K562 (cell line): Measurements from ENCODE around the gene PNMT. TPM values are rescaled to one million over a fixed set of nuclear protein-coding genes. Genes with fewer than 3 reads are reported as not detected.
A peak's percentile ranks its signal among the peaks of the same experiment; 100 is the strongest.

Experiments used
- ARID1B ChIP-seq: fragments of 450-650 bp; IDR thresholded peaks from 2 replicates; pipeline ENCODE4 v1.6.1; 2016; ENCODE audit warnings: antibody characterized with exemption, mild to moderate bottlenecking, inconsistent platforms
- ATF7 ChIP-seq: fragments of 450-650 bp; IDR thresholded peaks from 2 replicates; pipeline ENCODE4 v1.7.1; 2014; ENCODE audit warnings: mild to moderate bottlenecking, moderate library complexity
- BHLHE40 ChIP-seq: IDR thresholded peaks from 2 replicates; pipeline ENCODE4 v1.6.1; 2011; ENCODE audit warnings: low read length, improper control_type of control experiment
- FOXJ3 ChIP-seq: sonication (generic); formaldehyde crosslinking; IDR thresholded peaks from 2 replicates; pipeline ENCODE4 v1.4.0; 2020; ENCODE audit warnings: mild to moderate bottlenecking, missing genetic modification reagents
- HCFC1 ChIP-seq: IDR thresholded peaks from 2 replicates; pipeline ENCODE4 v1.6.1; 2012; ENCODE audit warnings: low read depth, low read length, improper control_type of control experiment
- JUNB ChIP-seq: fragments of 450-650 bp; formaldehyde crosslinking; conservative IDR thresholded peaks from 2 replicates; pipeline ENCODE4 v1.4.0; 2020; ENCODE audit warnings: mild to moderate bottlenecking
- KDM4B ChIP-seq, 2 experiments: fragments of 450-650 bp in 1 of 2; sonication (generic) in 1 of 2; IDR thresholded peaks; 2 replicates each; pipeline ENCODE4 v1.6.1; 2016 to 2017; ENCODE audit warnings: borderline replicate concordance in 2 of 2, antibody characterized with exemption in 1 of 2, low read depth in 1 of 2, mild to moderate bottlenecking in 1 of 2
- MEF2D ChIP-seq: conservative IDR thresholded peaks from 2 replicates; pipeline ENCODE4 v1.6.1; 2016; ENCODE audit warnings: low read depth, missing genetic modification characterization, missing compliant biosample characterization
- POLR2A ChIP-seq: fragments of 450-650 bp; conservative IDR thresholded peaks from 2 replicates; pipeline ENCODE4 v1.6.1; 2016
- RBFOX2 ChIP-seq: fragments of 200-400 bp; formaldehyde crosslinking; IDR thresholded peaks from 2 replicates; pipeline ENCODE4 v1.6.1; 2017; ENCODE audit warnings: low read depth, mild to moderate bottlenecking, low read length, moderate library complexity
- SMARCA5 ChIP-seq: fragments of 450-650 bp; IDR thresholded peaks from 2 replicates; pipeline ENCODE4 v1.6.1; 2016
- ZBED1 ChIP-seq: IDR thresholded peaks from 2 replicates; pipeline ENCODE4 v1.6.1; 2014
- ZNF232 ChIP-seq: sonication (generic); formaldehyde crosslinking; IDR thresholded peaks from 2 replicates; pipeline ENCODE4 v1.8.0; 2022; ENCODE audit warnings: mild to moderate bottlenecking, missing genetic modification reagents
- ZNF24 ChIP-seq: fragments of 450-650 bp; IDR thresholded peaks from 2 replicates; pipeline ENCODE4 v1.6.1; 2016
- polyA plus RNA-seq, 8 experiments: library from polyadenylated mRNA; depleted of rRNA in 4 of 8; stranded (reverse) in 5 of 8; unstranded in 3 of 8; fragments of >200 nt; fragmentation: Nextera tagmentation in 2 of 8; fragmentation: Illumina TruSeq in 1 of 8; extraction: Ambion mirVana in 2 of 8; extraction: Trizol in 1 of 8; gene quantifications; 2 replicates each; pipeline versions ENCODE4 v1.2.1 to v1.2.3, GENCODE V29; 2011 to 2014; ENCODE audit warnings: inconsistent platforms in 1 of 8, missing spikeins in 1 of 8
- total RNA-seq, 7 experiments: library from RNA; depleted of rRNA in 6 of 7; stranded (reverse); fragments of >200 nt in 6 of 7; fragmentation: Illumina TruSeq in 2 of 7; extraction: Trizol in 2 of 7; gene quantifications; 2 replicates each; pipeline versions ENCODE4 v1.2.1 to v1.2.3, GENCODE V29; 2011 to 2021; ENCODE audit warnings: low replicate concordance in 1 of 7
- TF ChIP-seq, protein P1 (sequence below), 2 experiments: fragments of 450-650 bp in 1 of 2; sonication (generic) in 1 of 2; formaldehyde crosslinking in 1 of 2; IDR thresholded peaks; 2 replicates each; pipeline versions ENCODE4 v1.7.1 to v1.9.0; 2016 to 2022; ENCODE audit warnings: inconsistent platforms in 1 of 2, mild to moderate bottlenecking in 1 of 2, missing genetic modification reagents in 1 of 2
- TF ChIP-seq, protein P2 (sequence below): sonication (generic); formaldehyde crosslinking; IDR thresholded peaks from 2 replicates; pipeline ENCODE4 v1.5.0; 2020; ENCODE audit warnings: missing genetic modification reagents
- TF ChIP-seq, protein P3 (sequence below): sonication (generic); formaldehyde crosslinking; IDR thresholded peaks from 2 replicates; pipeline ENCODE4 v1.8.0; 2022; ENCODE audit warnings: mild to moderate bottlenecking, missing genetic modification reagents

The PNMT gene
- total and polyA plus RNA-seq, 9 of the 15 experiments (the other 6 are each of a cell fraction or from before 2014, with no cell fraction given): 0.55 to 18.1 (median 5.8) TPM

DNA sequence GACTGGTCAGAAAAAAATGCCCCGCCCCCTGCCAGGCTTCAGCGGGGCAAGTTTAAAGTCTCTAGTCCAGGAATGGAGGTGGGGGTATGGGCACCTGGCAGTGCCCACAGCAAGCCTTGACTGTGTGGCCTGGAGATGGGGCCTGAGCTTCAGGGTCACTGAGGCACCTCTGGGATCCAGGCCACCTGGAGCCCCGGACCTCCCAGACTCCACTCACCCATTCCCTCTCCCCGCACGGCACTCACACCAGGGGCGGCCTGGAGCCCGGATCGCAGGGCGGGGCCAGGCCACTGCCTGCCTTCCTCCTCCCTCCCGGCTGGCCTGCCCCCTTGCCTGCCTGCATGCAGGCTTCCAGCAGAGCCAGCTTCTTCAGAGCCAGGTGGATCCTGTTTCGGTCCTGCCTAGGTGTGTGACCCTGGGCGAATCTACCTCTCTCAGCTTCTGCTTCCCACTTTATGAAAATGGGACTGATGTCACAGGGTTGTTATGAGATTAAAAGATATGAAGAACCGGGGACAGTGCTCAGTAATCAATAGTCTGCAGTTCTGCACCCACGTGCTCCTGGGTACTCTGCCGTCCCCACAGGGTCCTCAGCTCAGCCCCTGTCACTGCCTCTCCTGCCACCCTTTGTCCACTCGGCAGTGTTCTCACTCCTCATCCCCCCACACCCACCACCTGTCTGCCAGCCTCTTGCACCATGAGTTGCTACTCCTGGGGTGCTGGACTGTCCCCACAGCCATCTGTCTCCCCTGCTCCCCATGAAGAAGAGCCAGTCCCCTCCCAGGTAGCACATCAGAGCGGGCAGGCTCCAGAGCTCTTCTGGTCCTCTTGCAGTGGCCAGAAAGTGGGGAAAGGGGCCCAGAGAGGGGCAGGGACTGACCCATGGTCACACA lies 4.3 kb upstream of the PNMT start (continued):
- no peak for TF ChIP-seq HCFC1
- no peak for TF ChIP-seq JUNB (CRISPR knock-in tag)
- no peak for TF ChIP-seq KDM4B (IDR thresholded peaks at IDR 0.05; ENCODE audit: borderline replicate concordance in 2 of 2, low read depth in 1 of 2)
- 0 out of 2 replicates have a peak, but pooled peaks have one; percentile 18 for TF ChIP-seq ATF7
- peak; percentile 56 for TF ChIP-seq POLR2A
- TF ChIP-seq, protein P1, sequence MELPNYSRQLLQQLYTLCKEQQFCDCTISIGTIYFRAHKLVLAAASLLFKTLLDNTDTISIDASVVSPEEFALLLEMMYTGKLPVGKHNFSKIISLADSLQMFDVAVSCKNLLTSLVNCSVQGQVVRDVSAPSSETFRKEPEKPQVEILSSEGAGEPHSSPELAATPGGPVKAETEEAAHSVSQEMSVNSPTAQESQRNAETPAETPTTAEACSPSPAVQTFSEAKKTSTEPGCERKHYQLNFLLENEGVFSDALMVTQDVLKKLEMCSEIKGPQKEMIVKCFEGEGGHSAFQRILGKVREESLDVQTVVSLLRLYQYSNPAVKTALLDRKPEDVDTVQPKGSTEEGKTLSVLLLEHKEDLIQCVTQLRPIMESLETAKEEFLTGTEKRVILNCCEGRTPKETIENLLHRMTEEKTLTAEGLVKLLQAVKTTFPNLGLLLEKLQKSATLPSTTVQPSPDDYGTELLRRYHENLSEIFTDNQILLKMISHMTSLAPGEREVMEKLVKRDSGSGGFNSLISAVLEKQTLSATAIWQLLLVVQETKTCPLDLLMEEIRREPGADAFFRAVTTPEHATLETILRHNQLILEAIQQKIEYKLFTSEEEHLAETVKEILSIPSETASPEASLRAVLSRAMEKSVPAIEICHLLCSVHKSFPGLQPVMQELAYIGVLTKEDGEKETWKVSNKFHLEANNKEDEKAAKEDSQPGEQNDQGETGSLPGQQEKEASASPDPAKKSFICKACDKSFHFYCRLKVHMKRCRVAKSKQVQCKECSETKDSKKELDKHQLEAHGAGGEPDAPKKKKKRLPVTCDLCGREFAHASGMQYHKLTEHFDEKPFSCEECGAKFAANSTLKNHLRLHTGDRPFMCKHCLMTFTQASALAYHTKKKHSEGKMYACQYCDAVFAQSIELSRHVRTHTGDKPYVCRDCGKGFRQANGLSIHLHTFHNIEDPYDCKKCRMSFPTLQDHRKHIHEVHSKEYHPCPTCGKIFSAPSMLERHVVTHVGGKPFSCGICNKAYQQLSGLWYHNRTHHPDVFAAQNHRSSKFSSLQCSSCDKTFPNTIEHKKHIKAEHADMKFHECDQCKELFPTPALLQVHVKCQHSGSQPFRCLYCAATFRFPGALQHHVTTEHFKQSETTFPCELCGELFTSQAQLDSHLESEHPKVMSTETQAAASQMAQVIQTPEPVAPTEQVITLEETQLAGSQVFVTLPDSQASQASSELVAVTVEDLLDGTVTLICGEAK (IDR thresholded peaks at IDR 0.05): no peak
- TF ChIP-seq, protein P1 (CRISPR knock-in tag; IDR thresholded peaks at IDR 0.05): no peak
- no peak for TF ChIP-seq MEF2D
- 0 out of 2 replicates have a peak, but pooled peaks have one; percentile 10 for TF ChIP-seq BHLHE40
- TF ChIP-seq, protein P2, sequence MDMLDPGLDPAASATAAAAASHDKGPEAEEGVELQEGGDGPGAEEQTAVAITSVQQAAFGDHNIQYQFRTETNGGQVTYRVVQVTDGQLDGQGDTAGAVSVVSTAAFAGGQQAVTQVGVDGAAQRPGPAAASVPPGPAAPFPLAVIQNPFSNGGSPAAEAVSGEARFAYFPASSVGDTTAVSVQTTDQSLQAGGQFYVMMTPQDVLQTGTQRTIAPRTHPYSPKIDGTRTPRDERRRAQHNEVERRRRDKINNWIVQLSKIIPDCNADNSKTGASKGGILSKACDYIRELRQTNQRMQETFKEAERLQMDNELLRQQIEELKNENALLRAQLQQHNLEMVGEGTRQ (CRISPR knock-in tag): peak; percentile 32; the same call in 1 of the 2 replicates
- TF ChIP-seq, protein P3, sequence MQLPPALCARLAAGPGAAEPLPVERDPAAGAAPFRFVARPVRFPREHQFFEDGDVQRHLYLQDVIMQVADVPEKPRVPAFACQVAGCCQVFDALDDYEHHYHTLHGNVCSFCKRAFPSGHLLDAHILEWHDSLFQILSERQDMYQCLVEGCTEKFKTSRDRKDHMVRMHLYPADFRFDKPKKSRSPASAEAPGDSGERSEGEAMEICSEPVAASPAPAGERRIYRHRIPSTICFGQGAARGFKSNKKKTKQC (CRISPR knock-in tag): no peak
- TF ChIP-seq RBFOX2: peak; percentile 56
- TF ChIP-seq ZNF232 (CRISPR knock-in tag): no peak
- TF ChIP-seq SMARCA5: 0 out of 2 replicates have a peak, but pooled peaks have one; percentile 58
- no peak for TF ChIP-seq ZBED1
- no peak for TF ChIP-seq FOXJ3 (CRISPR knock-in tag)
- TF ChIP-seq ZNF24: no peak
- TF ChIP-seq ARID1B: peak; percentile 16; the same call in 1 of the 2 replicates
